ENCODE results near the gene KLHL33. TPM values are rescaled to one million over a fixed set of nuclear protein-coding genes. Genes with fewer than 3 reads are reported as not detected.

The KLHL33 gene
- total and polyA plus RNA-seq, 2 donors (not counting 3 experiments of a cell fraction or from before 2014, with no cell fraction given): not detected

DNA sequence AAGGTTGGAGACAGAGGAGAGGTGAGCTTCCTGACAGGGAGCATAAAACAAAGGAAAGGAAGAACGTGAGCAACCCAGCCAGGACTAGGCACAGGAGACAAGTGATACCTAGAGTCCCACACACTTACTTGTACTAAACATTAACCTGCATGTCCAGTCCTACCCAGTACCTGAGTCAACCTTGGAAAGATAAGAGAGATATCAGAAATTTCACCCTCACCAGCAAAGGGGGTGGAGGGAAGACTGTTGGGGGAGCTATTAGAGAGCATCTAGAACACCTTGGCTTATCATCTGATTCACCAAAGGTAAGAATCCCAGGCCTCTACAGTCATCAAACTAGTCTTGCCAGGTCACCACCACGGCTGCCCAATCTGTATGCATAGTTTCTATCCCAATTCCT lies 11.1 kb downstream of the KLHL33 start:
- Histone ChIP-seq H3K4me1 (ENCODE audit: control insufficient read depth, extremely low read depth, insufficient read depth, low read length) (peaks cover 18% of the 10 kb centered on the region), H3K9ac (replicated peaks; ENCODE audit: extremely low read depth, insufficient read depth, low read length) (no peak overlapping the region), H3K4me2 (ENCODE audit: insufficient read depth, low read length) (no peak overlapping the region), H3K27me3 (ENCODE audit: control insufficient read depth in 2 of 2, insufficient read depth in 2 of 2, low read length in 2 of 2) (no peaks in the 10 kb centered on the region), H3K9me3 (replicated peaks; ENCODE audit: control insufficient read depth, insufficient read depth, low read length) (no peaks in the 10 kb centered on the region), H3K27ac (ENCODE audit: insufficient read depth, low read depth, low read length) (no peak overlapping the region), H2AFZ (ENCODE audit: low read depth, low read length) (no peak overlapping the region), H3K4me3 (replicated peaks in 1 of 3; ENCODE audit: insufficient read depth in 1 of 3, low read depth in 1 of 3, low read length in 3 of 3) (no peak overlapping the region), H4K20me1 (replicated peaks; ENCODE audit: control insufficient read depth, extremely low read depth, insufficient read depth, low read length) (no peaks in the 10 kb centered on the region), H3K36me3 (ENCODE audit: control insufficient read depth in 2 of 2, extremely low read depth in 1 of 2, insufficient read depth in 2 of 2, low read length in 2 of 2) (no peaks in the 10 kb centered on the region), H3K79me2 (ENCODE audit: control insufficient read depth, insufficient read depth, low read length) (no peaks in the 10 kb centered on the region), H3K9me1 (replicated peaks; ENCODE audit: control insufficient read depth, extremely low read depth, insufficient read depth, low read length) (no peaks in the 10 kb centered on the region)
- TF ChIP-seq POLR2A (IDR thresholded peaks at IDR 0.05; ENCODE audit: low read depth, low read length) (no peak), POLR2AphosphoS5 (IDR thresholded peaks at IDR 0.05; ENCODE audit: insufficient read depth, low read depth, low read length) (no peak), JUN (IDR thresholded peaks at IDR 0.05; ENCODE audit: borderline replicate concordance, insufficient read depth, insufficient read length, low read depth) (no peak), GATA2 (IDR thresholded peaks at IDR 0.05; ENCODE audit: insufficient read depth, insufficient read length, low read depth, low read length) (no peak), MYC (IDR thresholded peaks at IDR 0.05; ENCODE audit: low read depth, low read length) (no peak), FOS (IDR thresholded peaks at IDR 0.05; ENCODE audit: borderline replicate concordance, insufficient read depth, low read length) (no peak), EZH2 (IDR thresholded peaks at IDR 0.05; ENCODE audit: borderline replicate concordance, low read depth, low read length, severe bottlenecking) (no peak)
- TF ChIP-seq, protein P1, sequence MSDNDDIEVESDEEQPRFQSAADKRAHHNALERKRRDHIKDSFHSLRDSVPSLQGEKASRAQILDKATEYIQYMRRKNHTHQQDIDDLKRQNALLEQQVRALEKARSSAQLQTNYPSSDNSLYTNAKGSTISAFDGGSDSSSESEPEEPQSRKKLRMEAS (IDR thresholded peaks at IDR 0.05; ENCODE audit: insufficient read depth, insufficient read length): no peak
- TF ChIP-seq, protein P2, sequence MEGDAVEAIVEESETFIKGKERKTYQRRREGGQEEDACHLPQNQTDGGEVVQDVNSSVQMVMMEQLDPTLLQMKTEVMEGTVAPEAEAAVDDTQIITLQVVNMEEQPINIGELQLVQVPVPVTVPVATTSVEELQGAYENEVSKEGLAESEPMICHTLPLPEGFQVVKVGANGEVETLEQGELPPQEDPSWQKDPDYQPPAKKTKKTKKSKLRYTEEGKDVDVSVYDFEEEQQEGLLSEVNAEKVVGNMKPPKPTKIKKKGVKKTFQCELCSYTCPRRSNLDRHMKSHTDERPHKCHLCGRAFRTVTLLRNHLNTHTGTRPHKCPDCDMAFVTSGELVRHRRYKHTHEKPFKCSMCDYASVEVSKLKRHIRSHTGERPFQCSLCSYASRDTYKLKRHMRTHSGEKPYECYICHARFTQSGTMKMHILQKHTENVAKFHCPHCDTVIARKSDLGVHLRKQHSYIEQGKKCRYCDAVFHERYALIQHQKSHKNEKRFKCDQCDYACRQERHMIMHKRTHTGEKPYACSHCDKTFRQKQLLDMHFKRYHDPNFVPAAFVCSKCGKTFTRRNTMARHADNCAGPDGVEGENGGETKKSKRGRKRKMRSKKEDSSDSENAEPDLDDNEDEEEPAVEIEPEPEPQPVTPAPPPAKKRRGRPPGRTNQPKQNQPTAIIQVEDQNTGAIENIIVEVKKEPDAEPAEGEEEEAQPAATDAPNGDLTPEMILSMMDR (IDR thresholded peaks at IDR 0.05; ENCODE audit: extremely low read depth in 1 of 2, insufficient read depth in 1 of 2, low read depth in 1 of 2, low read length in 2 of 2): no peak
- no TSS peak for BruUV-seq (replicated peaks)
- dilution Hi-C loops (cut with MboI; ENCODE audit: extremely low pct_ligation_motif_present, low sequenced_read_pairs) (no loop called here), intact Hi-C loops (cut with micrococcal nuclease) (no loop called here)
- ChIA-PET POLR2A (no interaction called here), CTCF (interaction anchor here (3.3 kb wide), 1 partner anchor 10 kb away, joined by 30 read pairs; the partner anchor contains the start of gene TEP1)
- FAIRE-seq: no peak
- no peak for DNase-seq (ENCODE audit: low read depth, low spot score)
